Activated T-helper 17 cell treated with anti-CD3 and anti-CD28 coated beads, Interleukin-2, amount 50 U/mL, for 72 hours (primary cell): ENCODE data around the gene TNFRSF4. TPM values are rescaled to one million over a fixed set of nuclear protein-coding genes. Genes with fewer than 3 reads are reported as not detected.

ENCODE experiments used
- ATAC-seq: fragments of 150-1000 bp; cut with Tn5 transposase; replicated peaks from 2 replicates; pipeline ENCODE4 v1.10.0; 2021; ENCODE audit warnings: mild to moderate bottlenecking, moderate library complexity
- H3K27ac Mint-ChIP-seq: one replicate; pipeline ENCODE4 v1.8.0; 2022; ENCODE audit warnings: mixed read lengths
- H3K27me3 Mint-ChIP-seq: one replicate; pipeline ENCODE4 v1.8.0; 2022; ENCODE audit warnings: mixed read lengths
- H3K36me3 Mint-ChIP-seq: one replicate; pipeline ENCODE4 v1.8.0; 2022; ENCODE audit warnings: low read depth, mild to moderate bottlenecking, mixed read lengths
- H3K4me1 Mint-ChIP-seq: one replicate; pipeline ENCODE4 v1.8.0; 2022; ENCODE audit warnings: mixed read lengths
- H3K4me3 Mint-ChIP-seq: one replicate; pipeline ENCODE4 v1.8.0; 2022; ENCODE audit warnings: mild to moderate bottlenecking, mixed read lengths
- H3K9me3 Mint-ChIP-seq: one replicate; pipeline ENCODE4 v1.8.0; 2022; ENCODE audit warnings: mixed read lengths
- total RNA-seq, 2 donors: library from RNA; stranded (reverse); gene quantifications; one replicate each; pipeline ENCODE4 v1.2.3, GENCODE V29; 2022

TNFRSF4 gene
- total RNA-seq, 2 donors from 2014 or later, result 384 to 1,007 TPM

DNA sequence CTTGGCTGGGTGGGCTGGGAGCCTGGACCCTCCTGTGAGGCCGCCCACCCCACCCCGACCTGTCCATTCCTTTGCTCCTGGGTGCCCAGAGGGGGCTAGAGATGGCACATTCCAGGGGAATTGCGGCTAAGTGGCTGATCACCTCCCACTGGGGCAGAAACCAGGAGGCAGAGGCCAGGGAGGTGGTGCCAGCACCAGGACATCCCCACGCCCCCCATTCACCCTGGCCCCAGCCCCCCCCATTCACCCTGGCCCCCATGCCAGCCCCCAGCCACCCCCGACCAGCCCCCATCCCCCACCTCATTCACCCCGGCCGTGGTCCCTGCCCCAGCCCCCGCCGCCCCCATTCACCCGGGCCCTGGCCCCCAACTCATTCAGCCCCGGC lies 26.4 kb upstream of the TNFRSF4 start:
- no peaks in the 10 kb centered on the region for H3K4me1 Mint-ChIP-seq
- H3K4me3 Mint-ChIP-seq, result no peak overlapping the region
- no peaks in the 10 kb centered on the region for H3K36me3 Mint-ChIP-seq
- no peaks in the 10 kb centered on the region for H3K9me3 Mint-ChIP-seq
- no peak for ATAC-seq
- no peaks in the 10 kb centered on the region for H3K27me3 Mint-ChIP-seq
- H3K27ac Mint-ChIP-seq, result no peak overlapping the region

DNA sequence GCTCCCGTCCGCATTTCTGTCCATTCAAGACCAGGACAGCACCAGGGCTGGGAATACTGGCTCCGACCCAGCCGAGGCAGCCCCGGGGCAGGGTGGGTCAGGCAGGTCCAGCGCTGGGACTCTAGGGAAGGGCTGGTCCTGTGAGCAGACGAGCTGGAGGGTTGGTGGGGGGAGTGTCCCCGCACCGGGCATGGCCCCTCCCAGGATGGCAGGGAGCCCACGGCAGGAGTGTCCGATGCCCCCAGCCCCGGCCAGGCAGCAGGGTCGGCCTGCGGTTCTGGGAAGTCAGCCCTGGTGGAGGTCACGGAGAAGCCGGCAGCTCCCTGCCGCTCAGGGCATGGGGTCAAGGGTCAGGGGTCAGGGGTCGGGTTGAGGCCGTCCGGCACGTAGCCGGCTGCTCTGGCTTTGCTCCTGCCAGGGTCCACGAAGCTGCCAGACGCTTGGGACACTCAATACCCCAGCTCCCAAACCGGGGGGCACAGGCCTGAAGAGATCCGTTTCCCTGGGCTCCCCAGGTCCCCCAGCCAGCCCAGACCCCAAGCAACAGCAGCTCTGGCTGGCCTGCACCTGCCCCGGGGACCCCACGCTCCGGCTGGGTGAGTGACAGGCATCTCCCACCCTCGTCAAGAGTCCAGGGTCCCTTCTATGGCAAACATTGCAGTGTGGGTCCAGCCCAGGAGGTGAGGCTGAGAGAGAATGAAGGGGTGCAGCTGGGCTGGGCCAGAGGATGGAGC lies 25.8 kb upstream of the TNFRSF4 start:
- no peak for ATAC-seq
- H3K36me3 Mint-ChIP-seq, result peaks cover 1% of the 10 kb centered on the region
- no peaks in the 10 kb centered on the region for H3K27me3 Mint-ChIP-seq
- H3K9me3 Mint-ChIP-seq, result no peaks in the 10 kb centered on the region
- no peaks in the 10 kb centered on the region for H3K4me1 Mint-ChIP-seq
- no peak overlapping the region for H3K4me3 Mint-ChIP-seq
- no peak overlapping the region for H3K27ac Mint-ChIP-seq

DNA sequence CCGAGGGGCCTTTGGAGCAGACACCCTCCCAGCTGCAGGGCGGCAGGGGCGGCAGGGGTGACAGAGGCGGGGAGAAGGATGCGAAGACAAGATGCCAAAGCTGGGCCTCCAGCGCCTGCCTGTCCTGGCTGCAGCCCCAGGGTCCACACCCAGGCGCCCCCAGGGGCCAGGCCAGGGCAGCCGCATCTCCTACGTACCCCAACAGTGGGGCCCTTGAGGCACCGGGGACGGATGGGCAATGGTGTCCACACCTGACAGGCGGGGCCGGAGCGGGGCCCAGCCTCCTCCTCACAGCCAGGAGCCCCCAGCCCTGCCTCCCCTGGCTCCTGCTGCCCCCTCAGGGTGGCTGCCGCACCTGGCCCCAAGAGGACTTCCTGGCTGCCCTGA lies 25.3 kb upstream of the TNFRSF4 start:
- peaks cover 5% of the 10 kb centered on the region for H3K4me1 Mint-ChIP-seq
- peaks cover 7% of the 10 kb centered on the region for H3K36me3 Mint-ChIP-seq
- no peak overlapping the region for H3K4me3 Mint-ChIP-seq
- H3K27me3 Mint-ChIP-seq, result no peaks in the 10 kb centered on the region
- ATAC-seq, result no peak
- no peak overlapping the region for H3K27ac Mint-ChIP-seq
- no peaks in the 10 kb centered on the region for H3K9me3 Mint-ChIP-seq

GRCh38 chr1:1238702-1239178 lies 24.8 kb upstream of the TNFRSF4 start:
- Mint-ChIP-seq H3K27me3 (no peaks in the 10 kb centered on the region), H3K27ac (no peak overlapping the region), H3K9me3 (no peaks in the 10 kb centered on the region), H3K36me3 (peaks cover 11% of the 10 kb centered on the region), H3K4me3 (no peak overlapping the region), H3K4me1 (peaks cover 8% of the 10 kb centered on the region)
- ATAC-seq, result no peak

DNA sequence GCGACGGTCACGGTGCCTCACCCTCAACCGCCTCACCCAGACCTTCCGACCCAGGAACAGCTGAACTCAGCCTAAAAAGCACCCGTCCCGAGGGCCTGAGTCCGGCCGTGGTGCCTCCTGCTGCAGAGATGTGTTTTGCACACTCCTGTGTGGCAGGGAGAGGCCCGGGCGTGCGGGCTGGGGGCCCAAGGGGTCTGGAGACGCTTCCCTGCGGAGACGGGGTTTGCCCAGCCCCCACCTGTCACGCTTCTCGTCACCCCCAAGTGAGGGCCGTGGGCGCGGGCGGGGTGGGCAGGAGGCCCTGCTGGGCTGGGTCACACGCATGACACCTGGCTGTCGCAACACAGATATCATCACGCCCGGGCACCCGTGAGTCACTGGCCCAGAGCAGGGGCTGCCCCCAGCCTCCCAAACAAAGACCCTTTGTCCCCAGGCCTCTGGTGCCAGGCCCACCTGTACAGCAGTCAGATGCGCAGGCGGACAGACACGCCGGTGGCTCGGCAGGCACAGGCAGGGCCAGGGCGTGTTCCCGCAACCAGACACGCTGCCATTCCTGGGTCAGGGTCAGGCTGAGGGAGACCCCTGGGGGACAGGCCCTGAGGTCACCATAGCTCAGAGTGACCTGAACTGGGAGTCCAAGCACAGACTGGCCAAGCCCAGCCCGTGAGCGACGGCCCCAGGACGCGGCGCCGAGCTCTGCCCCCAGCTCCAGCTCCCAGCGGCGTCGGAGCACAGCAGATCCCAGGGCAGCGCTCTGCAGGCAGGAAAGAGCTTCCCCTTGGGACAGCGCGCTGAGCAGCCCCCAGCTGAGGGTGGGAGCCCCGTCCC lies 24.1 kb upstream of the TNFRSF4 start:
- peak; percentile 57 for ATAC-seq
- H3K4me3 Mint-ChIP-seq, result no peak overlapping the region
- H3K36me3 Mint-ChIP-seq, result peaks cover 17% of the 10 kb centered on the region

DNA sequence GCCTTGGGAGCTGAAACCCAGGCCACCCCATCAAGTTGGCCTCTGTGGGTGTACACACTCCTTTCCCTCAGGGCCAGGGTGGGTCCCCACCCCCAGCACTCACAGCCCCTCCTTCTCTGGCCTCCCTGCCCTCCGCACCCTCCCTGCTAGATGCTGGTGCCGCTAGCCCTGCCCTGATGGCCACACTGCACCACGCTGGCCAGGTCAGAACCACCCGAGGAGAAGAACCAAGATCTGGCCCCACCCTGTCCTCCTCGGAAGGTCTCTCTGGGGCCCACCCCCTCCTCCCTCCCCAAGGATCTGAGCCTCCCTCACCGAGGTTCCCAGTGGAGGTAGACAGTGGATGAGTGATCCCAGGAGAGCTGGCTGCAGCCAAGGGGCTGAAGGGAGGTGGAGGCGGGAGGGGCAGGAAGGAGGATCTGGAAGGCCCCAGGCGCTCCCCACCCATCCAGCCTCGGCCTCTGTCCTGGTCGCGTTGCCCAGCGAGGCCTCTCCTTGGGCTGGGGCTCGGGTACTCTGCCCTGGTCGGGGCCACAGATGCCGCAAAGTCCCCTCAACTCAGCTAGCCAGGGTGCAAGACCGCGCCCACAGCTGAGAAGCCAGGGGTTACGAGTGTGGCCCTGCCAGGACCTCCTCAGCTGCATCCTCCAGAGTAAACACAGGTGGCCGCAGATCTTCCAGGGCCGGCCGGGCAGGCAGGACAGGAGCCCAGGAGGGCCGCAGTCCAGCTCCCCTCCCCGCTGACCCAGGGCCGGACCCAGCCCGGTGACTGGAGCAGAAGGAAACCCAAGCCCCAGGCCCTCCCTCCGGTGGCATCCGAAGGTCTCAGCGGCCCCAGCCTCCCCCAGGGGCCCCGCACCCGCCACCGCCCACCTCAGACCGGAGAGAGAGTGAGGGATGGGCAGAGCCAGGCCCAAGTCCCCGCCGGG lies 23.3 kb upstream of the TNFRSF4 start:
- Mint-ChIP-seq H3K27me3 (no peaks in the 10 kb centered on the region), H3K9me3 (no peaks in the 10 kb centered on the region), H3K4me1 (peaks cover 12% of the 10 kb centered on the region), H3K4me3 (no peak overlapping the region), H3K36me3 (peaks cover 17% of the 10 kb centered on the region), H3K27ac (no peak overlapping the region)
- ATAC-seq, result no peak

More for the DNA sequence above, 24.1 kb upstream of the TNFRSF4 start:
- peaks cover 12% of the 10 kb centered on the region for H3K4me1 Mint-ChIP-seq
- H3K27ac Mint-ChIP-seq, result no peak overlapping the region
- H3K27me3 Mint-ChIP-seq, result no peaks in the 10 kb centered on the region
- H3K9me3 Mint-ChIP-seq, result no peaks in the 10 kb centered on the region

- Mint-ChIP-seq H3K36me3 (peaks cover 18% of the 10 kb centered on the region), H3K4me3 (no peak overlapping the region), H3K4me1 (peaks cover 12% of the 10 kb centered on the region), H3K9me3 (no peaks in the 10 kb centered on the region), H3K27ac (no peak overlapping the region), H3K27me3 (no peaks in the 10 kb centered on the region)
- no peak for ATAC-seq
These were observed 22.3 kb upstream of the TNFRSF4 start for GRCh38 chr1:1236176-1236763.

GRCh38 chr1:1235016-1235744 lies 21.2 kb upstream of the TNFRSF4 start:
- peaks cover 29% of the 10 kb centered on the region for H3K36me3 Mint-ChIP-seq

DNA sequence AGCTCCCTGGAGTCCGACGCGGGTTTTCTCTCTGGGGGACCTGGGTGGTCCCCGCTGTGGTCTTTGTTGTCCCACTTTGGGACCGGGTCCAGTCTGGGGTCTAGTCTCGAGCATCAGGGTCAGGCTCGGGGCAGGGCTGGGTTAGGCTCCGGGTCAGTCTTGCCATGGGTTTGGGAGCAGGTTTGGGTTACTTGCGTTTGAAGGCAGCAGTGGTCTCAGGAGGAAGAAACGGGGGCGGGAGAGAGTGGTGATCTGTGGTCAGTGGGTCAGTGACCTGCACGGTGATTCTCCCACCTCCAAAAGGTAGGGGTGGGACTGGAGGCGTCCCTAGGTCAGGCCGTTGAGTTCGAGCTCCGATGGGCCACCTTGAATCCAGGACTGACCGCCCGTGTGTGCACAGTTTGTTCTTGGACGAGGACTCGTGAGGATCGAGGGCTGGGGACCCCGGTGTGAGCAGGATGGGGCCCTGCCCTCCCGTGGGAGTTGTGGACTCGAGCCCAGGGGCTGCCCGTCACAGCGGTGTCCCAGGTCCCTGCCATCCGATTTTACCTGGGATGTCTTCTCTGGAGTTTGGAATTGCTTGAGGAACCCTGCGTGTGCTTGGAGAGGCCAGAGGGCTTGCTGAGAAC lies 20.3 kb upstream of the TNFRSF4 start:
- Mint-ChIP-seq H3K4me3 (peak overlapping the region; percentile 82), H3K27me3 (no peaks in the 10 kb centered on the region), H3K36me3 (peaks cover 37% of the 10 kb centered on the region), H3K9me3 (no peaks in the 10 kb centered on the region), H3K4me1 (peaks cover 19% of the 10 kb centered on the region), H3K27ac (peak overlapping the region; percentile 38)
- ATAC-seq, result no peak

More at GRCh38 chr1:1235016-1235744, 21.2 kb upstream of the TNFRSF4 start:
- Mint-ChIP-seq H3K27me3 (no peaks in the 10 kb centered on the region), H3K27ac (no peak overlapping the region), H3K4me1 (peaks cover 12% of the 10 kb centered on the region), H3K9me3 (no peaks in the 10 kb centered on the region), H3K4me3 (peak overlapping the region; percentile 82)
- ATAC-seq, result no peak

DNA sequence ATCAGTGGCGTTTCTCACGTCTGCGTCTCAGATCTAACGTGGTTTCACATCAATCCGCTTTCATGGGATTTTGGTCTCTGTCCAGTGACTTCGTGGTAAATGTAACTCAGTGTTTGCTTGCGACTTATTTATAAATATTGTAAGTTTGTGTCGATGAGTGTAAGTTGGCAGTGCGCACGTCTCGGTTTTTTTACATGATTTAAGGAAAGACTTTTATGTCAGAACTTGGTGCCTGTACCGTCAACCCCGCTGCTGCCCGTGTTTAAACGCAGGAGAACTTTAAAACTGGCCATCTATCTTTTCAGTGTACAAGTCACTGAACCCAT lies 19.6 kb upstream of the TNFRSF4 start:
- Mint-ChIP-seq H3K27me3 (no peaks in the 10 kb centered on the region), H3K36me3 (peaks cover 45% of the 10 kb centered on the region)

GRCh38 chr1:1232796-1233566 lies 19.0 kb upstream of the TNFRSF4 start:
- H3K27me3 Mint-ChIP-seq, result no peaks in the 10 kb centered on the region
- peak overlapping the region; percentile 82 for H3K4me3 Mint-ChIP-seq
- no peak for ATAC-seq
- peak overlapping the region; percentile 90 for H3K27ac Mint-ChIP-seq
- H3K9me3 Mint-ChIP-seq, result no peaks in the 10 kb centered on the region
- peaks cover 47% of the 10 kb centered on the region for H3K36me3 Mint-ChIP-seq
- H3K4me1 Mint-ChIP-seq, result peaks cover 19% of the 10 kb centered on the region

More for the DNA sequence above, 19.6 kb upstream of the TNFRSF4 start:
- Mint-ChIP-seq H3K4me1 (peaks cover 19% of the 10 kb centered on the region), H3K4me3 (peak overlapping the region; percentile 82), H3K9me3 (no peaks in the 10 kb centered on the region), H3K27ac (peak overlapping the region; percentile 90)
- no peak for ATAC-seq

GRCh38 chr1:1232208-1232795 lies 18.3 kb upstream of the TNFRSF4 start, which contains the start of gene B3GALT6:
Gene B3GALT6, plus strand, starts transcription at chr1:1232237. Its CDS starts 42 bp downstream, at chr1:1232279.
- Mint-ChIP-seq H3K4me1 (peaks cover 19% of the 10 kb centered on the region), H3K27me3 (no peaks in the 10 kb centered on the region), H3K4me3 (peak within 1 kb of the TSS; percentile 96), H3K9me3 (no peaks in the 10 kb centered on the region), H3K27ac (peak within 1 kb of the TSS; percentile 95), H3K36me3 (peaks cover 47% of the 10 kb centered on the region)
- no peak for ATAC-seq
